ENCODE data around the gene CTBP1.

Gene CTBP1

GRCh38 chr4:1191621-1192020 is 57.3 kb downstream of the CTBP1 start:
- Histone ChIP-seq H3K27me3 (ENCODE audit: insufficient read depth, low read length, poor library complexity, severe bottlenecking) (no peaks in the 10 kb centered on the region), H3K9me3 (ENCODE audit: insufficient read depth, low read depth, low read length) (no peaks in the 10 kb centered on the region), H3F3A (ENCODE audit: low read depth) (no peaks in the 10 kb centered on the region), H3K36me3 (ENCODE audit: insufficient read depth, low read length) (peaks cover 4% of the 10 kb centered on the region; the same call in 1 of the 2 replicates), H3K4me3 (ENCODE audit: low read length, poor library complexity, severe bottlenecking) (no peak overlapping the region), H2AFZ (ENCODE audit: low read length) (no peak overlapping the region), H4K20me1 (ENCODE audit: insufficient read depth, low read length, poor library complexity, severe bottlenecking) (peaks cover 5% of the 10 kb centered on the region), H3K9me2 (replicated peaks; ENCODE audit: low read depth, low read length) (no peaks in the 10 kb centered on the region), H3K79me2 (ENCODE audit: insufficient read depth, low read length) (peaks cover 7% of the 10 kb centered on the region; the same call in 1 of the 2 replicates), H3K9ac (ENCODE audit: low read depth, low read length, poor library complexity, severe bottlenecking) (no peak overlapping the region), H3K4me1 (ENCODE audit: insufficient read depth, low read length, poor library complexity, severe bottlenecking) (no peaks in the 10 kb centered on the region), H3K4me2 (ENCODE audit: low read depth, low read length, poor library complexity, severe bottlenecking) (no peak overlapping the region)
- TF ChIP-seq CTCF (conservative IDR thresholded peaks at IDR 0.05; ENCODE audit: low read length) (no peak), EZH2phosphoT487 (IDR thresholded peaks at IDR 0.05; ENCODE audit: borderline replicate concordance) (no peak)

- no peak overlapping the region for H3K9ac ChIP-seq (ENCODE audit: low read depth, low read length, poor library complexity, severe bottlenecking)
- no peak overlapping the region for H3K4me2 ChIP-seq (ENCODE audit: low read depth, low read length, poor library complexity, severe bottlenecking)
- peaks cover 5% of the 10 kb centered on the region for H3K9me3 ChIP-seq (ENCODE audit: insufficient read depth, low read depth, low read length)
- no peak for TF ChIP-seq EZH2phosphoT487 (IDR thresholded peaks at IDR 0.05; ENCODE audit: borderline replicate concordance)
- TF ChIP-seq CTCF (conservative IDR thresholded peaks at IDR 0.05; ENCODE audit: low read length): no peak
- 0 out of 2 replicates have a peak, but pooled peaks cover 3% of the 10 kb centered on the region for H3K36me3 ChIP-seq (ENCODE audit: insufficient read depth, low read length)
- peaks cover 13% of the 10 kb centered on the region for H3K4me1 ChIP-seq (ENCODE audit: insufficient read depth, low read length, poor library complexity, severe bottlenecking)
- no peaks in the 10 kb centered on the region for H3K9me2 ChIP-seq (replicated peaks; ENCODE audit: low read depth, low read length)
- no peaks in the 10 kb centered on the region for H3K27me3 ChIP-seq (ENCODE audit: insufficient read depth, low read length, poor library complexity, severe bottlenecking)
- no peak overlapping the region for H3K4me3 ChIP-seq (ENCODE audit: low read length, poor library complexity, severe bottlenecking)
- H4K20me1 ChIP-seq (ENCODE audit: insufficient read depth, low read length, poor library complexity, severe bottlenecking): no peaks in the 10 kb centered on the region
- H2AFZ ChIP-seq (ENCODE audit: low read length): no peak overlapping the region
- H3K79me2 ChIP-seq (ENCODE audit: insufficient read depth, low read length): no peaks in the 10 kb centered on the region
- H3F3A ChIP-seq (ENCODE audit: low read depth): no peaks in the 10 kb centered on the region
Observed at GRCh38 chr4:1187182-1187581, 61.7 kb downstream of the CTBP1 start.

GRCh38 chr4:1183985-1184773 is 64.8 kb downstream of the CTBP1 start:
- peaks cover 35% of the 10 kb centered on the region for H3K9me3 ChIP-seq (ENCODE audit: insufficient read depth, low read depth, low read length)
- H4K20me1 ChIP-seq (ENCODE audit: insufficient read depth, low read length, poor library complexity, severe bottlenecking): no peaks in the 10 kb centered on the region
- peaks cover 9% of the 10 kb centered on the region; the same call in 1 of the 2 replicates for H3K36me3 ChIP-seq (ENCODE audit: insufficient read depth, low read length)
- H3K79me2 ChIP-seq (ENCODE audit: insufficient read depth, low read length): no peaks in the 10 kb centered on the region
- no peak overlapping the region for H3K4me3 ChIP-seq (ENCODE audit: low read length, poor library complexity, severe bottlenecking)
- H3K9ac ChIP-seq (ENCODE audit: low read depth, low read length, poor library complexity, severe bottlenecking): no peak overlapping the region
- TF ChIP-seq CTCF (conservative IDR thresholded peaks at IDR 0.05; ENCODE audit: low read length) (no peak), EZH2phosphoT487 (IDR thresholded peaks at IDR 0.05; ENCODE audit: borderline replicate concordance) (no peak)
- no peaks in the 10 kb centered on the region for H3K27me3 ChIP-seq (ENCODE audit: insufficient read depth, low read length, poor library complexity, severe bottlenecking)
- H3F3A ChIP-seq (ENCODE audit: low read depth): no peaks in the 10 kb centered on the region
- no peak overlapping the region for H3K4me2 ChIP-seq (ENCODE audit: low read depth, low read length, poor library complexity, severe bottlenecking)
- no peaks in the 10 kb centered on the region for H3K9me2 ChIP-seq (replicated peaks; ENCODE audit: low read depth, low read length)
- peaks cover 13% of the 10 kb centered on the region for H3K4me1 ChIP-seq (ENCODE audit: insufficient read depth, low read length, poor library complexity, severe bottlenecking)
- no peak overlapping the region for H2AFZ ChIP-seq (ENCODE audit: low read length)
